LoVo (cell line): ENCODE data around the gene MAN2A1.
A peak's percentile ranks its signal among the peaks of the same experiment; 100 is the strongest.

Experiments used
- DNase-seq: peaks from one replicate; pipeline ENCODE4 v3.0.0-alpha.2; 2016; ENCODE audit warnings: low spot score

The MAN2A1 gene

DNA sequence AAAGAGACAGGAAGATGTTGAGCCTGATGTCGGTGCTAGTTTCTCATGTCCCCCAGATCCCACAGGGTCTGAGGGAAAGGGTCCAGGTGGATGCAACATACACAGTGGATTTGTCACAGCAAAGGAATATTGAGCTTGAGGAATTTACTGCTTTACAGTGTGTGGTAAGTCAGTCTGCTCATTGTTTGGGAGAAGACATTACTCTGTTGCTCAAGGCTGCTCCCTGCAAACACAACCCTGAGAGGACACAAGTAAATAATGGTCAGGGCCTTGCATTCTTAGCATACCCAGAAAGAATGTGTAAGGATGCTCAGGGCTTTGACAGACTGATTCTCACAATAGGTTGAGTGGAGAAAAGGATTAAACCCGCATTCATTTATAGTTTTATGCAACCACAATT is 7.3 kb upstream of the MAN2A1 start:
- DNase-seq, result no peak

DNA sequence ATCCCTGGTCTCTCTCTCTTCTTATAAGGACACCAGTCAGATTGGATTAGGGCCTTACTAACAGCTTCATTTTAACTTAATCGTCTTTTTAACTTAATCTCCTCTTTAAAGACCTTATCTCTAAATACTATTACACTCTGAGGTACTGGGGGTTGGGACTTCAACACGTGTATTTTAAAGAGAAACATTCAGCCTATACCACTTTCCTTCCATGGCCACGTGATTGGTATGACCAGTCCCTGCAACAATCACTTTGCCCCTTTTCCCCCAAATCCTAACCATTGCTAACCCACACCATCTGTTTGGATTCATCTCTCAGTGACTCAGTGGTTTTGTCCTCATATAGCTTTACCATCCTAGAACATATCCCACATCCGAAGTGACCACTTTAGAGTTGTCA is 3.8 kb upstream of the MAN2A1 start:
- no peak for DNase-seq

DNA sequence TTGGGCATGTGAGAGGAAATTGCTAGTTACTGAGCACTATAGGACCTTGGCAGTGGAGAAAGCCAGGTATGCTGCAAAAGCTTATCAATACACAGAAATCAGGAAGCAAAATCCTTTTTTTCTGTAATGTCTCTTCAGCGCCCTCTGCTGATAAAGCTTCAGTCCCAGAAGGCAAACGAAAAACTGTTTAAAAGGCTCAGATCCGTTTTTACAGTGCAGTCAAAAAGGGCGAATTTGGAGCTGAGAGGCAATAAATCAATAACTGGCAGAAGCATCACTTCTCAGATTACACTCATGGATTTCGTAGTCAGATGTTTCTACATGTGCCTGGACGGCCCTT is 1.1 kb upstream of the MAN2A1 start:
- no peak for DNase-seq

DNA sequence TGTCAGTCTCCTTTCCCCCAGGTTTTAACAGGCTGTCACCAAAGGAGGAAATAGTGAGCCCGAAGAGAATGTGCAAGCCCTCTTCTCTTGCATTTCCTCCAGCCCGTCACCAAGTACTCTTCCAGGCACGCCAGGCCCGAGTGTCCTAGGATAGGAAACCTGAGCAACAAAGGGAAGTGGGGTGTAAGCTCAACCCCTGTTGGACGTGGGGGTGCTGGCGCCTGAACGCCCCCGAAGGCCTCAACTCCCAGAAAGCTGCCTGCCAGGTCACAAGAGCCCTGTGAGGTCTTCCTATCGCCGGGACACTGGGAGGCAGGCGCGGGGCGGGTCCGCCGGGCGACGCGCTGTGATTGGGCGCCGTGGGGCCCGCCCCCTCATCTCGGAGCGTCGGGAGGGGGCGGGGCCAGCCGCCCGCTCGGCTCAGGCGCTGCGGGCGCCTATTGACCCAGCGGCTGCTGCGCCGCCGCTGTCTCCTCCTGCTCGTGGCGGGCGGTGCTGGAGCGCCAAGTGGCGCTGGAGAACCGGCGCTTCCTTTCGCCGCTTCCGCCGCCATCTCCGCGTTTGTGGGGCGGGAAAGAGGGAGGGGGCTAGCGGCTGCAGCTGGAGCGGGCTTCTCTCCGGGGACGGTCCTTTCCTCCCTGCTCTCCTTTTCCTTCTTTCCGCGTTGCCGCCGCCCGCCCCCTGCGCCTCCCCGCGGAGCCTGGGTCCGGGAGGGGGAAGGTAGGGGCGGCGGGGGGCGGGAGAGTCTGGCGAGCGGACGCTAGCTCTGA is 572 bp upstream of the MAN2A1 start:
- DNase-seq, result peak; percentile 95

DNA sequence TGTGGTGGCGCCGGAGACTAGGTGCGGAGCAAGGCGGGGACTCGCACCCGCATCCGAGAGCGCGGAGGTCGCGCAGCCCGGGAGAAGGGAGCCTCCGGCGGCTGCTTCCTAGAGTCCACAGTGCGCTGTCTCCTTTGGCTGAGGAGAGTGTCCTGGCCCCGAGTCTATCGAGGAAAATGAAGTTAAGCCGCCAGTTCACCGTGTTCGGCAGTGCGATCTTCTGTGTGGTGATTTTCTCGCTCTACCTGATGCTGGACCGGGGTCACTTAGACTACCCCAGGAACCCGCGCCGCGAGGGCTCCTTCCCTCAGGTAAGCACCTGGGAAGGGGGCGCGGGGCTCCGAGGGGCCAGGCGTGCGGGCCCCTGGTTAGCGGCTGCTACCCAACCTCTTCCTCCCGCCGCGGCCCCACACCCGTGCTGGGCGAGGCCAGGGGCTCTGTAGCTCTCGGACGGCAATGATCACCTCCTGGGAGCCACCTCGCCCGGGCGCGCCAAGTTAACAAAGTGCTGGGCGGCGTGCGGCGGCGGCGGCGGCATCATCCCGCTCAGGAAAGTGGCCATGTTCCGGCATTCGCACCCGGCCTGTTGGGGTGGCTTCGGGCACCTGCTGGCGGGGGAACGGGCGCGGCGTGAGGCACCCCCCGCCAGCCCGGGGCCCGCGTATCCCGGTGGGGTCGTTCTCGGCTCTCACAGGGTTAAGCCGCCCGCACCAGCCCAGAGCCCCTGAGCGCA is 681 bp downstream of the MAN2A1 start:
- DNase-seq, result peak; percentile 39

DNA sequence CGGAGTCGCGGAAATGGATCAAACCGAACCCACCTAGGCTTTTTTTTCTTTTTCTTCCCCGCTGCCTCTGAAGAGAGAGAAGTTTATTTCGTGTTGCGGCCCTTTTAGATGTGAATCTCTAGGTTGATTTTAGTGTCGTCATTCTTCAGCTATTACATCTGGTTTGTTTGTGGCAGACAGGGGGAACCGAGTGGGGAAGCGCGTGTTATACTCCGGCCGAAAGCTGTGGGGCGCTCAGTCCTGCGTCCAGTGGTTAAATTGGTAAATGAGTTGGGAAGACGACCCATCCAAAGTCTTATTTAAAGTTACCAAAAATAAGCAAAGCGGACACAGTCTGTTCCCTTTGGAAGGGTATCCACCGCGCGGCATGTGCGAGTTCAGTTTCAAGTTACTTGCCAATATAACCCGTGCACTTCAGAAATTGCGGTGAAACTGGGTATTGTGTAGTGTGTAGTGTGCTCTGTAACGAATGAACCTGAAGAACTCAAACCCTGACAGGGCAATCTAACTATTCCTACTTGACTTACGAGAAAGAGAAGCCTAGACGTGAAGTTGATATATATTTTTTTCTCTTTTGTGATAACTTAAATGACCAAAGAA is 1.3 kb downstream of the MAN2A1 start:
- peak; percentile 70 for DNase-seq

DNA sequence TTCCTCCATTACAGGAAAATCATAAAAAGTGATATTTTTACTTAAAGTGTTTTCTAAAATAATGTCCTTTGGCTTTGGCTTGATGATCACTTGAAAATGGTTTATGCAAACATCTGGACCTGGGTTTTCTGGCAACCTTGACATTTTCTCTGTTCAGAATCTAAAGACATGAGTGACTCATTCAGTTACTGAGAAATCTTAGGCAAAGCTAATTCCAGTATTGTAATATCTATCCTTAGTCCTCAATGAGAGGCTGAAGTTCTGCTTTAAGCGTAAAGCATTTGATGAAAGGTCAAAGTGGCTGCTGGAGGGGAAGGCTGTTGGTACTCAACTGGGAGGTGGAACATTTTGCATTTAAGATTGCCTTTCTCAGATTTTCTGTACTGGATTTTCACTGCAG is 2.3 kb downstream of the MAN2A1 start:
- no peak for DNase-seq

DNA sequence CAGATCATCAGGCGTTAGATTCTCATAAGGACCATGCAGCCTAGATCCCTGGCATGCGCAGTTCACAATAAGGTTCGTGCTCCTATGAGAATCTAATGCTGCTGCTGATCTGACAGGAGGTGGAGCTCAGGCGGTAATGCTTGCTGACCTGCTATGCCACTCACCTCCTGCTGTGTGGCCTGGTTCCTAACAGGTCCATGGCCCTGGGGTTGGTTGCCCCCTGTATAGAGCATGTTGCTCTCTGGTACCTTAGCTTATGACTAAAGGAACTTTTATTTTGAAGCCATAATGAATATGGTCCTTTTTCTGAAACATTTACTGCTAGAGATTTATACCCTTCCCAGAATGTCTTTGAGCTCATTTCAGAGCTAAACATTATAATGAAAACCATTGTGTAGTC is 3.1 kb downstream of the MAN2A1 start:
- DNase-seq, result no peak

DNA sequence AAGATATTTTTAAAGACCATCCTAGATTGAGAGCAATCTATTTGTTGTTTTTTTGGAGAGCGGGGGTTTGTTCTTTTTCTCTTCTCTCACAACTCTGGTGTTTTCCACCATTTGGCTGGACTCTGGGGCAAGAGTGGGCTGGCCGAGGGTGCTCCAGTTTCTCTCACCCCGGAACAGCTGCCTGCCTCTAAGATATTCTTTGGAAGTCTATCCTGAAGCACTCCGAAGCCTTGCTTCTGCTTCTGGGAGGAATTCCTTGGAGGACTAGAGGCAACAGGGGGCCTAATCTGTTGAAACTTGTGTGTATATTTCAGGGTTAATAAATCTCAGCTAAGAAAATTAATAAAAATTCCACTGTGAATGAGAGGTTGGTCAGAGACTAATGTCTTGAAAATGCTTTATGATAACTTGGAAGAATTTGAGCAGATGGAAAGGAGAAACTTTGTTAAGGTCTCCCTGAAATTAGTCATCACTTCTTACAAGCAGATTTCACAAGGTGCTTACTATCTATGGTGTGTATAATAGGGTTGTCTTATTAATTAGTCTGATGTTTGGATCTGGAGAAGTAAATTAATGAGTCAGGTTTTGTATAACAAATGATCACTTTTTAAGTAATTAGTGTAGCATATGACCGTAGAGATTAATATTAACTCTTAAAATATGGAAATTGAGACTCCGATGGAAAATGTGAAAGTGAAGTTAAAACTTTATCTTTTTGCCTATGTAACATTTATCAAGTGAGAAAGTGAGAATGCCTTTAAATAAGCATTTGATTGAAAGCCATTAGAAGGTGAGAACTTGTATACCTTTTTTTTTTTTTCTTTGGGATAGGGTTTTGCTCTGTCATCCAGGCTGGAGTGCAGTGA is 4.0 kb downstream of the MAN2A1 start:
- no peak for DNase-seq

DNA sequence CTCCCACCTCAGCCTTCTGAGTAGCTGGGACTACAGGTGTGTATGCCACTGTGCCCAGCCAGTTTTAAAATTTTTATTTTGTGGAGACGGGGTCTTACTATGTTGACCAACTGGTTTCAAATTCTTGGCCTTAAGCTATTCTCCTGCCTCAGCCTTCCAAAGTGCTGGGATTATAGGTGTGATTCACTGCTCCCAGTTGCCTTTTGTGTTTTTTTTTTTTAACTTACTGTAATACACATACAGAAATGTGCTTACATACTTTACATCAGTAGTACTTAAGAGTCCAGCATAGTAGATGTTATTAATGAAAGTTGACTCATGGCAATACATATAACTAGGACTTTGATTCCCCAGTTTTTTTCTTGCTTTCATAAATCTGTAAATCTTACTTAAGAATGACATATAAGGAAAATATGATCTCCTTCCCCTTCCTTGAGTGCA is 4.7 kb downstream of the MAN2A1 start:
- no peak for DNase-seq

DNA sequence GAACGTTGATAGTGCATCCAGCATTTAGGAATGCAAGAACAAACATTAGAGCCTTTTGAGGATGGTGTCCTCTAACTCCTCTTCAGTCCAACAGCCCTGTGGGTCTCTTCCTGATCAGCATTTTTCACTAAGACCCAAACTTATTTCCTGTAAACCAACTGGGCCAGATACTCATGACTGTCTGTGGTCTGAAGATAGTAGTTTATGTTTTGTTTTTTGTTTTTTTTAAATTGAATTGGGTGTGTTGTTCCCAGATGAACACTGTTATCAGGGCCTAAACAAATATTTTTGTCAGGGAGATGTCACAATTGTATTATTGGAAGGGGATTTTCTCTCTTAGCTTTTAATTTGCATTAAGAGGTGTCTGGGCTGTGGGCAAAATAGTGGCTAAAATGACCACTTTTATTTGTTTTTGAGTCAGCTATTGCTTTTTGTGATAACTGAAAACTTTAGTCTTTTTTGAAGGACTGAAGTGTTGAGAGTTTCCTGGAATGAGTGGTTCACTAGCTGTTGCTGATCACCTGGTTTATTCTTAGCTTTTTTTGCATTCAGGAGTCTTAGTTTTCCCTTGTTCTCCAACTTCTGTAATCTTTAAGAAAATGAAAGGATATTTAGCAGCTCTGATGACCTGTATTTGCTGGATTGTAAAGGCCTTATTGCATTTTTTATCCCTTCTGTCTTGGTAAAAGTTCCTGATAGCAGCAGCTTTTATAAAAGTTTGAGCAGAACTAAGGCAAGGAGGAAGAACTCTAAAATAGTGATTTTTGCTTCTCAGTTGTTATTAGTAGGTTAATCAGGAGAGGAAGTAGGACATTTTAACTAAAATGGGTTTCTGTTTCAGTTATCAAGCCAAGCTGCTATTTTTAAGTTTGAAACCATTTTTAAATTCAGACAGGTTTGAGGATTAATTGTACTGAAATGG is 5.5 kb downstream of the MAN2A1 start:
- no peak for DNase-seq

DNA sequence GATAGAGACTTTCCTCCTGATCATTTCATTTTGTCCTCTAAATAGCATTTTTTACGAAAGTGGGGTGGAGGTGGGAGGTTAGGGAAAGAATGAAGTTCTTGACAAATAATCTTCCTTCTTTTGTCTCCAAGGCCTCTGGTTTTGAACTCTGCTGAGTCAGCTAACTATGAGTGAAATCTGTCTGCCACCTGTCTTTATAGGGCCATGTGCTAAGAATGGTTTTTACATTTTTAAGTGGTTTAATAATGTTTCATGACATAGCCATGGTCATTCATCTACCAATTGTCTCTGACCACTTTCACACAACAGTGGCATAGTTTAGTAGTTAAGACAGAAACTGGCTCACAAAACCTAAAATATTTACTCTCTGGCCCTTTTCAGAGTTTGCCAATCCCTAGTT is 7.6 kb downstream of the MAN2A1 start:
- no peak for DNase-seq

DNA sequence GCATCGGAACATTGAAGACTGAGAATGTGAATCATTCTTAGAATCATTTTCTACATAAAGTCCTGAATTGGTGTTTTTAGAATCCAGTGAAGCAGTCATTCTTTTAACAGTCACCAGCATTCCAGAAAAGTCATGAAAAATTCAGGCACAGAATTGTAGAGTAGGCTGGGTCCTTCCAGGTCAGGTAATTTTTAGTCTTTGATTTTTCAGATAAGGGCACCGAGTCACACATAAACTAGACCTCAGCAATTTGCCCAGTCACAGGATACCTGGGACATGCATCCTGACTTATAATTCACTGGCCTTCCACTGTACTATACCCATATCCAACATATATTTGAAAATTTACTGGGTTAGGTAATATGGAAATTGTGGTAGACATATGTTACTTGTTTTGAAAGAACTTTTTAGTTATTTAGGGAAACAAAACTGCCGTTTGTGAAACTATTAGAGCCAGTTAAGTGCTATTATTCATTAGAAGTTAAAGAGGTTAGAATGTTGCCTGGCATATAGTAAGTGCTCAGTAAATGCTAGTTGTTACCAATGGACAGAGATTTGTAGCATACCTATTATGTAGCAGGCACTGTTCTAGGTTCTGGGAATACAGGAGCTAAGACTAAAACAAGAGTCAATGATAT is 10.9 kb downstream of the MAN2A1 start:
- no peak for DNase-seq

DNA sequence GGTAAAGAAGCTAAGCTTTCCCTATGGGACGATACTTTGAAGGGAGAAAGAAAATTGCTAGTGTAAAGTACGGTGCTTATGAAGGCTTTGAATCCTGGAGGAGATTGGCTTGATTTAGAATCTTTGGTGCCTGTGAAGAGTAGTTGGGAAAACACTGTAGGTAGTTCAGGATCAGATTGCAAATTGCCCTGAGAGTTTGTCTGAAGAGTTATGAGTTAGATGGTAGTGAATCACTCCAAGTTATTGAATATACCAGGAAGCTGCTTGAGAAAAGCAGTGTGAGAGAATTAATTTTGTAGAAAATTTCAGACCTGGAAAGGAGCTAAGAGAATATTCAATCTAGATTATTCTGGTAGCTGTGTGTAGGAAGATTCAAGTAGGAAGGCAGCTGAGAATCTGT is 11.5 kb downstream of the MAN2A1 start:
- no peak for DNase-seq

DNA sequence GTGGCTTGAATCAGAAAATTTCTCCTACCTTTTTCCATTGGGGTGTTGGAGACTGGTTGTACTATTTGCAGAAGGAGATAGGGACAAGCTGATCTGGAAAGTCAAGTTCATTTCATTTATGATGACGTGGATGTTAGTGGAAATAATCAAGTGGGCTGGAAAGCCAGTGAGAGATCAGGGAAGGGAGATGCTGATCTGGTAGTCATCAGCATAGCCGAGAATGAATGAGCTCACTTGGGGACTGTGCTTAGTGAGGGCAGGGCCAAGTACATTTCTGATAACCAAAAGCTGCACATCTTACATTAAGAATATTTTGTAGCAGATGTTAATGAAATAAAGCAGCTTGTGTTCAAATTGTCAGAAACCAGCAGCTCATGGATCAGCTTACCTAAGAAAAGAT is 12.1 kb downstream of the MAN2A1 start:
- DNase-seq, result no peak

DNA sequence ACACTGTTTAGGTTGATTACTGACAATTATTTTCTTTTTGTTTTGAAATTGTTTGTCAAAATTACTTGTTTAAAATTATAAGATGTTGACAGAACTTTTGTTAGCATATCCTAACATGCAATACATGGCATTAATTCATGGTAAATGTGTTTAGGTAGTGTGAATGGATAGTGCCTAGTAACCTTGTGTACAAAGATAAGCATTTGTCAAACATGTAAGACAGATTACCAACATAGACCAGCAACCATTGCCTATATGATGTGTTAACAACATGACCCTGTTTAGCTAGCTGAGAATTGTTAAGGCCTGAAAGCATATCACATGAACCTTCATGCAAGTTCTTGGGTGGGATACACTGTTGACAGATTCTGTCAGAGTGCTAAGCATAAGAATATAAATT is 13.4 kb downstream of the MAN2A1 start:
- no peak for DNase-seq

DNA sequence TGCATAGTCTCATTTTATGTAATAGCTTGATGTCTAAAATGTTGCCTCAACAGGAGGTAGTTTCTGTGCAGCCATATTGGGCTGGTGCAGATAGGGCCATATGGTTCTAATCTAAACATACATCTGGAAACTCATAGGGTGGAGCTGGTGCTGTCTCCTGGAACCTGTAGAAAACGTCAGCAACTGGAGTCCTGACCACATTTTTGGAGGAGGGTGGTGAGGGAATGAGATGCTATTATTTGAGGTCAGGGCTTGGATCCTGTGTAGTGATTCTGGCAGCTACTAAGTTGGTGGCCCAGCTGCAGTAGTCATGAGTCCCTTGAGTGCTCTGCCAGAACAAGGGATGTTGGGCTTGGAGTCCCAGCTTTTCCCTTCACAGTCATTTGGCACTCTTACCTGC is 14.1 kb downstream of the MAN2A1 start:
- no peak for DNase-seq

DNA sequence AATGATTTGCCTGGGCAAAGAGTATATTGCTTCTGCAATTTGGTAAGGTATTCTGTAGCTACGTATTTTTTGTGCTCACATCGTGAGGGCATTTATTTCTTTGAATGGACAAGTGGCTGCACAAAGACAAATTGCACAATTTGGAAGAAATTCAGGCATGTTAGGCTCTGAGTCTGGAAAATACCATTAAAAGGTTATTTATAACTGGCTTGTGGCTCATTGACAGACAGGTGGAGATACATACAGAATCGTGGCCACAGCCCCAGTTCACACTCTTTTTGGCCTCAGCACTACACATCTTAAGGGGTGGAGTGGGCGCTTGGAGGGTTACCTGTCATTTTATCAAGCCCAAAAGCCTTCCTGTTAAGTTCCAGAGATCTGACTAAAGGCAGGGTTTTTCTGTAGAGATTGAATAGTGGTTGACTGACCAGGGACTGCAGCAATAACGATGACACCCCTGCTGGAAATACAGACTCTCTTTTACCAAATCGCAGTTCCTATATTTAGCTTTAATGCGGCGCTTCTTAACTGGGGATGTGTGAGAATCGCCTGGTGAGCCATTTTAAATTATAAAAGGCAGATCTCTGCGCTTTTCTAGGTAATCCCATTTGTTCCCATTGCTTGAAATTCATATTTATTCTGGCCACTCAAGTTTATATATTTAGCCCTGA is 14.7 kb downstream of the MAN2A1 start:
- no peak for DNase-seq

DNA sequence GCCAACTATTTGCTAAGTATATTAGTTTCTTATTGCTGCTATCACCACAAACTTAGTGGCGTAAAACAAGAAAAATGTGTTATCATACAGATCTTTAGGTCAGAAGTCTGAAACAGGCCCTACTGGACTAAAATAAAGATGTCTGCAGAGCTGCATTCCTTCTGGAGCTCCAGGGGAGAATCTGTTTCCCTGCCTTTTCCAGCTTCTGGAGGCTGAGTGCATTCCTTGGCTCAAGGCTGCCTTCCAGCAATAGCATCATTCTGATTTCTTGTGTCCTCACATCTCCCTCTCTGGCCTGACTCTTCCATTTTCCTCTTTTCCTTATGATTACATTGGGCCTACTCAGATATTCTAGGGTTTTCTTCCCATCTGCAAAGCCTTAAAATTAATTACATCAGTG is 15.9 kb downstream of the MAN2A1 start:
- DNase-seq, result no peak

DNA sequence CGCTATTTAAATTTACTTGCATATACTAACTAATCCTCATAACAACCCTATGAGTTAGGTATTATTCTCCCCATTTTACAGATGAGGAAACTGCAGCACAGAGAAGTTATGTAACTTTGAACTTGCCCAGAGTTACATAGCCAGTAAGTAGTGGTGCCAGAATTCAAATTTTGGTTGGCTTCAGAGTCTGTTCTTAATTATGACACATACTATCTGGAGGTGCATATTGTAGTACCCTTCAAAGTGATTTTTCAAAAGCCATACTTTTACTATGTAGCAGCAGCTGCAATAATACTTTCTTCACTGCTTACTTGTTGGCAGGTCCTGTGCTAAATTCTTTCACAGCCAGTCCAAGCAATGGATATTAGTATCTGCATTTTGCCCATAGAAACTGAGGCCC is 16.4 kb downstream of the MAN2A1 start:
- no peak for DNase-seq
